ENCODE results near the gene MRRF. TPM values are rescaled to one million over a fixed set of nuclear protein-coding genes. Genes with fewer than 3 reads are reported as not detected.

MRRF gene
- polyA plus RNA-seq, 1 donor (not counting 4 experiments of a cell fraction or from before 2014, with no cell fraction given), result 82.6 TPM

DNA sequence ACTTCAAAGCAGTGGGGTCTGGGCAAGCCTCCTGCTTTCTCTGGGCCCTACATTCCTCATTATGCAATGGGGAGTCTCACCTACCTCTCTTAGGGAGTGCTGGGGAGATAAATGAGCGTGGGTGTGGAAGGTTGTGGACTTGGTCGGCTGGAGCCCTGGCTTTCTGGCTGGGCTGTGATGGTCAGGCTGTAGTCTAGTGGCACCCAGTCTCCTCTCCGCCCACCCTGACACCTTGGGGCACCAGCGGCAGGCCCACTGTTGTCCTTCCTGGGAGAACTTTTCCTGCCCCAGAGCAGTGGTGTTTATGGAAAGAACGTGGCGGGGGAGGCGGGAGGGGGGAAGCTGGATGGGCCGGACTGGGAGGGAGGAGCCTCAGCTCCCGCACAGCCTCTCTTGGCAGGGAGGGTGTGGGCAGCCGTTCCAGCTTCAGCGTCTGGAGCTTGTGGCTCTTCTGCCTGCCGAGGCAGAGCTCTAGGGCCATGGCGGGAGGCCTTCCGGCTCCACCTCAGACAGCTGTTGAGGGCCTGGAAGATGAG is 110.3 kb downstream of the MRRF start:
- no peaks in the 10 kb centered on the region for H3K9me1 ChIP-seq (ENCODE audit: control insufficient read depth, extremely low read depth, insufficient read depth, low read length)
- no peak overlapping the region for H3K9ac ChIP-seq (ENCODE audit: control insufficient read depth, extremely low read depth, insufficient read depth, low read length)
- H3K79me2 ChIP-seq (ENCODE audit: control insufficient read depth, insufficient read depth, low read length), result no peaks in the 10 kb centered on the region
- no peak overlapping the region for H3K27ac ChIP-seq (ENCODE audit: control insufficient read depth, insufficient read depth, low read length)
- H3K4me1 ChIP-seq (ENCODE audit: control insufficient read depth, extremely low read depth, insufficient read depth, low read length), result peaks cover 23% of the 10 kb centered on the region
- peak overlapping the region; percentile 88 for H2AFZ ChIP-seq (ENCODE audit: control insufficient read depth, low read length)
- H3K27me3 ChIP-seq (ENCODE audit: control insufficient read depth, extremely low read depth, insufficient read depth, low read length), result no peaks in the 10 kb centered on the region
- no peak for TF ChIP-seq EZH2 (IDR thresholded peaks at IDR 0.05; ENCODE audit: low read length)
- TF ChIP-seq, protein P1, sequence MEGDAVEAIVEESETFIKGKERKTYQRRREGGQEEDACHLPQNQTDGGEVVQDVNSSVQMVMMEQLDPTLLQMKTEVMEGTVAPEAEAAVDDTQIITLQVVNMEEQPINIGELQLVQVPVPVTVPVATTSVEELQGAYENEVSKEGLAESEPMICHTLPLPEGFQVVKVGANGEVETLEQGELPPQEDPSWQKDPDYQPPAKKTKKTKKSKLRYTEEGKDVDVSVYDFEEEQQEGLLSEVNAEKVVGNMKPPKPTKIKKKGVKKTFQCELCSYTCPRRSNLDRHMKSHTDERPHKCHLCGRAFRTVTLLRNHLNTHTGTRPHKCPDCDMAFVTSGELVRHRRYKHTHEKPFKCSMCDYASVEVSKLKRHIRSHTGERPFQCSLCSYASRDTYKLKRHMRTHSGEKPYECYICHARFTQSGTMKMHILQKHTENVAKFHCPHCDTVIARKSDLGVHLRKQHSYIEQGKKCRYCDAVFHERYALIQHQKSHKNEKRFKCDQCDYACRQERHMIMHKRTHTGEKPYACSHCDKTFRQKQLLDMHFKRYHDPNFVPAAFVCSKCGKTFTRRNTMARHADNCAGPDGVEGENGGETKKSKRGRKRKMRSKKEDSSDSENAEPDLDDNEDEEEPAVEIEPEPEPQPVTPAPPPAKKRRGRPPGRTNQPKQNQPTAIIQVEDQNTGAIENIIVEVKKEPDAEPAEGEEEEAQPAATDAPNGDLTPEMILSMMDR (optimal IDR thresholded peaks at IDR 0.05 in 1 of 3, IDR thresholded peaks at IDR 0.05 in 1 of 3, conservative IDR thresholded peaks at IDR 0.05 in 1 of 3; ENCODE audit: extremely low read depth in 1 of 3, insufficient read depth in 2 of 3, low read length in 3 of 3), result no peak
- H3K36me3 ChIP-seq (ENCODE audit: control insufficient read depth in 2 of 2, extremely low read depth in 1 of 2, insufficient read depth in 2 of 2, low read length in 2 of 2), result no peaks in the 10 kb centered on the region
- H3K4me3 ChIP-seq (ENCODE audit: control insufficient read depth in 2 of 3, extremely low read depth in 1 of 3, insufficient read depth in 2 of 3, low read depth in 1 of 3, low read length in 3 of 3), result no peak overlapping the region
- H3K9me3 ChIP-seq (ENCODE audit: control insufficient read depth, low read depth, low read length), result no peaks in the 10 kb centered on the region
- dilution Hi-C loops (cut with MboI; ENCODE audit: extremely low pct_ligation_motif_present, low sequenced_read_pairs), result no loop called here
- H4K20me1 ChIP-seq (ENCODE audit: control insufficient read depth, extremely low read depth, insufficient read depth, low read length), result no peaks in the 10 kb centered on the region
- FAIRE-seq (peak; percentile 32), DNase-seq (ENCODE audit: low read depth, low spot score) (no peak)
- peak overlapping the region; percentile 32 for H3K4me2 ChIP-seq (ENCODE audit: control insufficient read depth, extremely low read depth, insufficient read depth, low read depth, low read length)

DNA sequence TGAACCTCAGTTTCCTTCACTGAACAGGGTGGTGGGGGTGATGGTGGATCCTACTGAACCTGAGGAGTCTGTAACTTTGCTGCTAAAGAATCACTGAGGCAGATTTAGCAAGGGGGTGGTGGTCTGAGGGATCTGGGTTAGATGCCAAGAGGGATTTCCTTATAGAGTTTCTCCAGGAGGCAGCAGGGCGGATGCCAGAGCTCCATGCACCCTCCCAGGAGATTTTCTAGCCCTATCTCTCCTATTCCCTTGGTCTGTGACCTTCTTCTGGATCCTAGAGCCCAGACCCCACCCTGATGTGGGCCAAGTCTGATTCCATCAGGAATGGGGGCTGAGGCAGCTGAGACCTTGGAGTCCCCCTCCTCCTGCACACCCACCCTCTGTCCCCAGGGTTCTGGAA is 112.1 kb downstream of the MRRF start:
- Histone ChIP-seq H3K9me3 (ENCODE audit: control insufficient read depth, low read depth, low read length) (no peaks in the 10 kb centered on the region), H3K4me1 (ENCODE audit: control insufficient read depth, extremely low read depth, insufficient read depth, low read length) (peaks cover 11% of the 10 kb centered on the region), H3K27me3 (ENCODE audit: control insufficient read depth, extremely low read depth, insufficient read depth, low read length) (no peaks in the 10 kb centered on the region), H2AFZ (ENCODE audit: control insufficient read depth, low read length) (no peak overlapping the region), H3K4me2 (ENCODE audit: control insufficient read depth, extremely low read depth, insufficient read depth, low read depth, low read length) (no peak overlapping the region), H3K27ac (ENCODE audit: control insufficient read depth, insufficient read depth, low read length) (no peak overlapping the region), H3K4me3 (ENCODE audit: control insufficient read depth in 2 of 3, extremely low read depth in 1 of 3, insufficient read depth in 2 of 3, low read depth in 1 of 3, low read length in 3 of 3) (no peak overlapping the region), H3K36me3 (ENCODE audit: control insufficient read depth in 2 of 2, extremely low read depth in 1 of 2, insufficient read depth in 2 of 2, low read length in 2 of 2) (no peaks in the 10 kb centered on the region), H3K9me1 (ENCODE audit: control insufficient read depth, extremely low read depth, insufficient read depth, low read length) (no peaks in the 10 kb centered on the region), H3K79me2 (ENCODE audit: control insufficient read depth, insufficient read depth, low read length) (no peaks in the 10 kb centered on the region), H3K9ac (ENCODE audit: control insufficient read depth, extremely low read depth, insufficient read depth, low read length) (no peak overlapping the region), H4K20me1 (ENCODE audit: control insufficient read depth, extremely low read depth, insufficient read depth, low read length) (no peaks in the 10 kb centered on the region)
- FAIRE-seq, result no peak
- DNase-seq (ENCODE audit: low read depth, low spot score), result no peak
- dilution Hi-C loops (cut with MboI; ENCODE audit: extremely low pct_ligation_motif_present, low sequenced_read_pairs), result no loop called here
- TF ChIP-seq, protein P1 (optimal IDR thresholded peaks at IDR 0.05 in 1 of 3, IDR thresholded peaks at IDR 0.05 in 1 of 3, conservative IDR thresholded peaks at IDR 0.05 in 1 of 3; ENCODE audit: extremely low read depth in 1 of 3, insufficient read depth in 2 of 3, low read length in 3 of 3), result no peak
- no peak for TF ChIP-seq EZH2 (IDR thresholded peaks at IDR 0.05; ENCODE audit: low read length)

Measured in keratinocyte (primary cell).